H1 (cell line): ENCODE measurements around the gene PCDHGA11. TPM values are rescaled to one million over a fixed set of nuclear protein-coding genes. Genes with fewer than 3 reads are reported as not detected.
"Not testable (repeated sequence)": the region's sequence is repeated elsewhere in the genome, so short reads cannot be mapped to it uniquely, and the experiment has no call there.

Experiments used
- CTCF ChIA-PET: fragments of 300-600 bp; sonication (Branson Sonifier 250); formaldehyde crosslinking; loops from one replicate; lab custom pipeline; 2021; ENCODE audit not compliant: partially characterized antibody; lab: Charles Lee
- POLR2A ChIA-PET: fragments of 300-600 bp; sonication (Branson Sonifier 250); formaldehyde crosslinking; loops from one replicate; lab custom pipeline; 2021; ENCODE audit warnings: inconsistent platforms; ENCODE audit not compliant: partially characterized antibody; lab: Charles Lee
- DNase-seq, 2 experiments: peaks; one replicate each; pipeline versions ENCODE4 v3.0.0 to v3.0.0-alpha.2; 2010 to 2022; ENCODE audit warnings: low spot score in 2 of 2, low read depth in 1 of 2, mixed read lengths in 1 of 2
- FAIRE-seq: peaks from 2 replicates; lab custom pipeline; 2011; peaks lifted over from hg19 to GRCh38; lab: Jason Lieb, UNC
- H2AFZ ChIP-seq: 2 replicates; pipeline ENCODE4 v1.8.1; 2012; ENCODE audit warnings: low read length, inconsistent platforms
- H2AK5ac ChIP-seq: 2 replicates; pipeline ENCODE4 v1.6.1; 2013; ENCODE audit warnings: low read depth, low read length
- H2BK120ac ChIP-seq: replicated peaks from 2 replicates; pipeline ENCODE3; 2013; ENCODE audit warnings: low read depth, low read length, inconsistent platforms
- H2BK12ac ChIP-seq: 2 replicates; pipeline ENCODE4 v1.6.1; 2013; ENCODE audit warnings: low read depth, low read length
- H2BK15ac ChIP-seq: 2 replicates; pipeline ENCODE4 v1.6.1; 2013; ENCODE audit warnings: low read length
- H2BK20ac ChIP-seq: 2 replicates; pipeline ENCODE4 v1.6.1; 2013; ENCODE audit warnings: low read length
- H2BK5ac ChIP-seq: 2 replicates; pipeline ENCODE4 v1.6.1; 2013; ENCODE audit warnings: low read depth, low read length
- H3K14ac ChIP-seq: 2 replicates; pipeline ENCODE4 v1.6.1; 2013; ENCODE audit warnings: inconsistent platforms; ENCODE audit not compliant: insufficient read length
- H3K18ac ChIP-seq: 2 replicates; pipeline ENCODE4 v1.6.1; 2013; ENCODE audit warnings: low read length; ENCODE audit errors: extremely low read depth
- H3K23ac ChIP-seq: 2 replicates; pipeline ENCODE4 v1.6.1; 2013; ENCODE audit warnings: inconsistent platforms; ENCODE audit not compliant: insufficient read length
- H3K23me2 ChIP-seq: 2 replicates; pipeline ENCODE4 v1.6.1; 2013; ENCODE audit warnings: low read depth, low read length
- H3K27ac ChIP-seq: 2 replicates; pipeline ENCODE4 v1.6.1; 2011; ENCODE audit warnings: low read depth, low read length, inconsistent platforms
- H3K27me3 ChIP-seq, 4 experiments: replicated peaks in 1 of 4; 1 replicate in 1 of 4; 2 replicates in 3 of 4; pipeline versions ENCODE4 v1.6.1 to v1.8.1; 2011 to 2013; ENCODE audit warnings: low read length in 3 of 4, mild to moderate bottlenecking in 3 of 4, inconsistent platforms in 2 of 4, mixed read lengths in 2 of 4, moderate library complexity in 1 of 4; ENCODE audit not compliant: control insufficient read depth in 3 of 4, insufficient read depth in 3 of 4; ENCODE audit errors: extremely low read depth in 1 of 4
- H3K36me3 ChIP-seq, 4 experiments: 2 replicates each; pipeline versions ENCODE4 v1.6.1 to v1.8.1; 2011 to 2013; ENCODE audit warnings: mild to moderate bottlenecking in 4 of 4, low read length in 3 of 4, moderate library complexity in 2 of 4, control low read depth in 1 of 4, inconsistent platforms in 1 of 4; ENCODE audit not compliant: insufficient read depth in 4 of 4, control insufficient read depth in 2 of 4
- H3K4ac ChIP-seq: replicated peaks from 2 replicates; pipeline ENCODE3; 2013; ENCODE audit warnings: low read length, low read depth, mixed read lengths, inconsistent platforms; ENCODE audit not compliant: insufficient read length
- H3K4me1 ChIP-seq, 4 experiments: replicated peaks in 1 of 4; 1 replicate in 1 of 4; 2 replicates in 3 of 4; pipeline versions ENCODE4 v1.6.1 to v1.8.1; 2011 to 2013; ENCODE audit warnings: low read length in 3 of 4, inconsistent platforms in 2 of 4, mixed read lengths in 1 of 4; ENCODE audit not compliant: insufficient read depth in 4 of 4, control insufficient read depth in 3 of 4
- H3K4me2 ChIP-seq, 2 experiments: 2 replicates each; pipeline versions ENCODE4 v1.6.1 to v1.8.1; 2011 to 2013; ENCODE audit warnings: low read depth in 2 of 2, low read length in 2 of 2, control low read depth in 1 of 2, inconsistent platforms in 1 of 2, mild to moderate bottlenecking in 1 of 2; ENCODE audit not compliant: insufficient read depth in 1 of 2
- H3K4me3 ChIP-seq, 4 experiments: fragments of 200-600, 300-600 bp in 1 of 4; sonication (generic), shearing (Covaris generic), sonication (Bioruptor Twin) in 1 of 4; 2 replicates each; pipeline versions ENCODE4 v1.5.1 to v1.8.1; 2011 to 2016; ENCODE audit warnings: low read length in 4 of 4, low read depth in 3 of 4, control low read depth in 2 of 4, inconsistent platforms in 2 of 4, mild to moderate bottlenecking in 2 of 4, mixed read lengths in 1 of 4, moderate library complexity in 1 of 4; ENCODE audit not compliant: insufficient read depth in 2 of 4; ENCODE audit errors: extremely low read depth in 1 of 4
- H3K56ac ChIP-seq: replicated peaks from 2 replicates; pipeline ENCODE3; 2013; ENCODE audit warnings: low read depth, mild to moderate bottlenecking, mixed read lengths, low read length, inconsistent platforms; ENCODE audit not compliant: insufficient read length
- H3K79me1 ChIP-seq: 2 replicates; pipeline ENCODE4 v1.6.1; 2013; ENCODE audit warnings: low read depth, low read length, control low read depth
- H3K79me2 ChIP-seq, 2 experiments: 2 replicates each; pipeline versions ENCODE4 v1.6.1 to v1.8.1; 2012 to 2013; ENCODE audit warnings: low read length in 2 of 2, mild to moderate bottlenecking in 2 of 2, inconsistent platforms in 1 of 2; ENCODE audit not compliant: insufficient read depth in 2 of 2, control insufficient read depth in 1 of 2
- H3K9ac ChIP-seq, 4 experiments: replicated peaks in 1 of 4; 1 replicate in 1 of 4; 2 replicates in 3 of 4; pipeline versions ENCODE4 v1.6.1 to v1.8.1; 2011 to 2013; ENCODE audit warnings: low read depth in 3 of 4, low read length in 3 of 4, control low read depth in 2 of 4, mild to moderate bottlenecking in 2 of 4, moderate library complexity in 2 of 4, inconsistent platforms in 1 of 4; ENCODE audit errors: extremely low read depth in 1 of 4
- H3K9me3 ChIP-seq, 2 experiments: 2 replicates each; pipeline versions ENCODE4 v1.6.1 to v1.8.1; 2012 to 2013; ENCODE audit warnings: mild to moderate bottlenecking in 2 of 2, moderate library complexity in 2 of 2, control low read depth in 1 of 2, inconsistent platforms in 1 of 2, low read depth in 1 of 2, low read length in 1 of 2, mixed read lengths in 1 of 2; ENCODE audit not compliant: insufficient read depth in 2 of 2
- H4K20me1 ChIP-seq, 2 experiments: replicated peaks in 1 of 2; 2 replicates each; pipeline versions ENCODE3 to v1.8.1; 2011 to 2013; ENCODE audit warnings: inconsistent platforms in 2 of 2, low read length in 2 of 2, mild to moderate bottlenecking in 1 of 2; ENCODE audit not compliant: insufficient read depth in 2 of 2, control insufficient read depth in 1 of 2
- H4K5ac ChIP-seq: 2 replicates; pipeline ENCODE4 v1.6.1; 2013; ENCODE audit warnings: low read length, low read depth, mixed read lengths, inconsistent platforms; ENCODE audit not compliant: insufficient read length
- H4K8ac ChIP-seq: 2 replicates; pipeline ENCODE4 v1.8.0; 2013; ENCODE audit warnings: mild to moderate bottlenecking, moderate library complexity, low read length, inconsistent platforms; ENCODE audit not compliant: insufficient read depth; ENCODE audit errors: extremely low read depth
- H4K91ac ChIP-seq: replicated peaks from 2 replicates; pipeline ENCODE3; 2013; ENCODE audit warnings: low read length, mixed read lengths, inconsistent platforms; ENCODE audit not compliant: insufficient read length
- WGBS, 2 experiments: shearing (Covaris generic) in 1 of 2; methylation state at CpG; one replicate each; pipeline versions ENCODE4 v1.1.6 to v1.1.7; 2013 to 2015; ENCODE audit warnings: low lambda C conversion rate in 2 of 2, mixed read lengths in 2 of 2, inconsistent platforms in 1 of 2, low coverage in 1 of 2, missing lambda C conversion rate in 1 of 2; ENCODE audit not compliant: insufficient replicate concordance in 2 of 2, insufficient coverage in 1 of 2, insufficient read length in 1 of 2; ENCODE audit errors: extremely low coverage in 1 of 2, missing lambda C conversion rate in 1 of 2; 5-methylcytosine and 5-hydroxymethylcytosine counted together
- polyA plus RNA-seq, 7 experiments: library from polyadenylated mRNA; depleted of rRNA in 3 of 7; stranded (reverse) in 5 of 7; unstranded in 2 of 7; fragments of >200 nt in 5 of 7; fragments of 200-250 nt in 2 of 7; gene quantifications; 1 replicate in 5 of 7; 2 replicates in 1 of 7; 4 replicates in 1 of 7; pipeline versions ENCODE4 v1.2.1 to v1.2.3, GENCODE V29; 2011 to 2013; ENCODE audit warnings: missing spikeins in 2 of 7, mixed read lengths in 2 of 7
- total RNA-seq: library from RNA; stranded (reverse); fragmentation: NEBNext Ultra II Directional; extraction: Animal tissue kit (Norgen Biotek cat#: 25700); gene quantifications from 2 replicates; pipeline ENCODE4 v1.2.1, GENCODE V29; 2021
- TF ChIP-seq, protein P1 (sequence below), 3 experiments: IDR thresholded peaks; 1 replicate in 2 of 3; 2 replicates in 1 of 3; pipeline versions ENCODE4 v1.5.1 to v1.6.1; 2011; ENCODE audit warnings: low read length in 3 of 3, mild to moderate bottlenecking in 3 of 3, inconsistent platforms in 2 of 3, low read depth in 1 of 3, moderate library complexity in 1 of 3; ENCODE audit not compliant: insufficient read depth in 1 of 3; ENCODE audit errors: control extremely low read depth in 1 of 3

Gene PCDHGA11
- total and polyA plus RNA-seq, 2 of the 8 experiments (the other 6 are each of a cell fraction or from before 2014, with no cell fraction given) = 2.2 to 8.2 TPM

DNA sequence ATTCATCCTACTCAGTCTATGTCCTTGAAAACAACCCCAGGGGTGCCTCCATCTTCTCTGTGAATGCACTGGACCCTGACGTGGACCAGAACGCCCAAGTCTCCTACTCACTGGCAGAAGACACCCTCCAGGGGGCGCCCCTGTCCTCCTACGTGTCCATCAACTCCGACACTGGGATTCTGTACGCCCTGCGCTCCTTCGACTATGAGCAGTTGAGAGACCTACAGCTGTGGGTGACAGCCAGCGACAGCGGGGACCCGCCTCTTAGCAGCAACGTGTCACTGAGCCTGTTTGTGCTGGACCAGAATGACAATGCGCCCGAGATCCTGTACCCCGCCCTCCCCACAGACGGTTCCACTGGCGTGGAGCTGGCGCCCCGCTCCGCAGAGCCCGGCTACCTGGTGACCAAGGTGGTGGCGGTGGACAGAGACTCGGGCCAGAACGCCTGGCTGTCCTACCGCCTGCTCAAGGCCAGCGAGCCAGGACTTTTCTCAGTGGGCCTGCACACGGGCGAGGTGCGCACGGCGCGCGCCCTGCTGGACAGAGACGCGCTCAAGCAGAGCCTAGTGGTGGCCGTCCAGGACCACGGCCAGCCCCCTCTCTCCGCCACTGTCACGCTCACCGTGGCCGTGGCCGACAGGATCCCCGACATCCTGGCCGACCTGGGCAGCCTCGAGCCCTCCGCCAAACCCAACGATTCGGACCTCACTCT is 45.3 kb upstream of the PCDHGA11 start:
- H2AK5ac ChIP-seq, H3K56ac ChIP-seq, H3K18ac ChIP-seq, H2BK15ac ChIP-seq, H3K4me3 ChIP-seq, H3K79me1 ChIP-seq, POLR2A ChIA-PET, FAIRE-seq, H3K4ac ChIP-seq, H4K91ac ChIP-seq, H2AFZ ChIP-seq, H2BK120ac ChIP-seq, H3K4me1 ChIP-seq, H3K27ac ChIP-seq, H3K4me2 ChIP-seq, H4K8ac ChIP-seq, H2BK12ac ChIP-seq, H3K23ac ChIP-seq, H3K14ac ChIP-seq, H4K5ac ChIP-seq, H2BK20ac ChIP-seq, H4K20me1 ChIP-seq, H3K27me3 ChIP-seq, H3K79me2 ChIP-seq, H2BK5ac ChIP-seq, H3K36me3 ChIP-seq, H3K9ac ChIP-seq, H3K23me2 ChIP-seq: not testable (repeated sequence)
- peaks cover 36 to 45% of the 10 kb centered on the region in 2 experiments; a peak in 3 of 4 replicates for H3K9me3 ChIP-seq
- WGBS, 2 experiments = 94% methylated on average over 24 of the region's 48 CpGs; no CpG with 5 or more reads in 1 of the 2 experiments
- CTCF ChIA-PET = interaction anchor here (0.8 to 2.9 kb wide), 8 partner anchors 12 to 146 kb away, joined by 3 to 11 read pairs (median 5); partner anchors contain the start of genes PCDHGA5, PCDHGB2 and PCDHGB4
- peak in 1 of 2 experiments; percentile 47 for DNase-seq
- TF ChIP-seq, protein P1, sequence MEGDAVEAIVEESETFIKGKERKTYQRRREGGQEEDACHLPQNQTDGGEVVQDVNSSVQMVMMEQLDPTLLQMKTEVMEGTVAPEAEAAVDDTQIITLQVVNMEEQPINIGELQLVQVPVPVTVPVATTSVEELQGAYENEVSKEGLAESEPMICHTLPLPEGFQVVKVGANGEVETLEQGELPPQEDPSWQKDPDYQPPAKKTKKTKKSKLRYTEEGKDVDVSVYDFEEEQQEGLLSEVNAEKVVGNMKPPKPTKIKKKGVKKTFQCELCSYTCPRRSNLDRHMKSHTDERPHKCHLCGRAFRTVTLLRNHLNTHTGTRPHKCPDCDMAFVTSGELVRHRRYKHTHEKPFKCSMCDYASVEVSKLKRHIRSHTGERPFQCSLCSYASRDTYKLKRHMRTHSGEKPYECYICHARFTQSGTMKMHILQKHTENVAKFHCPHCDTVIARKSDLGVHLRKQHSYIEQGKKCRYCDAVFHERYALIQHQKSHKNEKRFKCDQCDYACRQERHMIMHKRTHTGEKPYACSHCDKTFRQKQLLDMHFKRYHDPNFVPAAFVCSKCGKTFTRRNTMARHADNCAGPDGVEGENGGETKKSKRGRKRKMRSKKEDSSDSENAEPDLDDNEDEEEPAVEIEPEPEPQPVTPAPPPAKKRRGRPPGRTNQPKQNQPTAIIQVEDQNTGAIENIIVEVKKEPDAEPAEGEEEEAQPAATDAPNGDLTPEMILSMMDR (IDR thresholded peaks at IDR 0.05; ENCODE audit: control extremely low read depth in 1 of 3, insufficient read depth in 1 of 3, low read depth in 1 of 3, low read length in 3 of 3) = peak in 2 of 3 experiments; percentile 6 to 24; a peak in 3 of 4 replicates
